ENCODE data around the gene TIPIN.

- TF ChIP-seq CTCF (conservative IDR thresholded peaks at IDR 0.05) (no peak), EZH2 (IDR thresholded peaks at IDR 0.05; ENCODE audit: low read depth) (no peak)
Observed at GRCh38 chr15:66328771-66329170, 27.7 kb downstream of the TIPIN start.
